HepG2 (cell line): ENCODE data around the gene MACROD2. TPM values are rescaled to one million over a fixed set of nuclear protein-coding genes. Genes with fewer than 3 reads are reported as not detected.

ENCODE experiments used
- ATAC-seq: fragments of 200-7000 bp; cut with Tn5 transposase; 3 replicates; pipeline ENCODE4 v1.9.1; 2020; ENCODE audit warnings: mild to moderate bottlenecking, moderate library complexity
- BruUV-seq: library from RNA; stranded (reverse); fragments of 400-500 nt; replicated peaks from 2 replicates; lab custom pipeline; 2021; lab: Mats Ljungman, UMichigan
- CTCF ChIA-PET: fragments of 300-600 bp; formaldehyde crosslinking; extraction: SDS; loops from one replicate; lab custom pipeline; 2021; ENCODE audit warnings: low total read pairs, inconsistent platforms, low intra/inter-chr PET ratio; lab: Yijun Ruan, JAX
- POLR2A ChIA-PET: fragments of 350-600 bp; sonication (Branson Sonifier 250); formaldehyde crosslinking; loops from one replicate; lab custom pipeline; 2020; ENCODE audit warnings: antibody characterized with exemption, inconsistent platforms; lab: Yijun Ruan, JAX
- DNase-seq: peaks from one replicate; pipeline ENCODE4 v3.0.0-alpha.2; 2015; ENCODE audit warnings: low spot score
- FAIRE-seq: peaks from 3 replicates; lab custom pipeline; 2011; peaks lifted over from hg19 to GRCh38; lab: Jason Lieb, UNC
- H2AFZ ChIP-seq: one replicate; pipeline ENCODE4 v1.6.1; 2011; ENCODE audit warnings: low read length, inconsistent platforms
- H3K27ac ChIP-seq: fragments of 300-600 bp; 3 replicates; pipeline ENCODE4 v1.8.0; 2011; ENCODE audit warnings: mixed run types, mild to moderate bottlenecking, mixed read lengths, low read length, inconsistent platforms; ENCODE audit not compliant: insufficient read depth; ENCODE audit errors: extremely low read length
- H3K27me3 ChIP-seq, 2 experiments: fragments of 200-600 bp in 1 of 2; 2 replicates in 1 of 2; 3 replicates in 1 of 2; pipeline versions ENCODE4 v1.6.0 to v1.8.0; 2011; ENCODE audit warnings: low read length in 2 of 2, mild to moderate bottlenecking in 2 of 2, moderate library complexity in 2 of 2, inconsistent platforms in 1 of 2; ENCODE audit not compliant: insufficient read depth in 2 of 2, control insufficient read depth in 1 of 2
- H3K36me3 ChIP-seq, 2 experiments: fragments of 200-600 bp in 1 of 2; replicated peaks in 1 of 2; 2 replicates in 1 of 2; 3 replicates in 1 of 2; pipeline versions ENCODE4 v1.5.1 to v1.8.0; 2011; ENCODE audit warnings: low read length in 2 of 2, inconsistent platforms in 1 of 2; ENCODE audit not compliant: insufficient read depth in 2 of 2, control insufficient read depth in 1 of 2
- H3K4me1 ChIP-seq: 2 replicates; pipeline ENCODE4 v1.5.1; 2012; ENCODE audit warnings: low read length, inconsistent platforms; ENCODE audit not compliant: insufficient read depth
- H3K4me2 ChIP-seq: 2 replicates; pipeline ENCODE4 v1.6.0; 2011; ENCODE audit warnings: low read depth, low read length, inconsistent platforms
- H3K4me3 ChIP-seq, 3 experiments: fragments of 200-600 bp in 1 of 3; sonication (generic), shearing (Covaris generic) in 1 of 3; replicated peaks in 1 of 3; 2 replicates each; pipeline ENCODE4 v1.5.1; 2011 to 2016; ENCODE audit warnings: low read length in 3 of 3, inconsistent platforms in 2 of 3, low read depth in 2 of 3, mild to moderate bottlenecking in 2 of 3, control low read depth in 1 of 3, mixed read lengths in 1 of 3; ENCODE audit not compliant: insufficient read depth in 1 of 3
- H3K79me2 ChIP-seq: one replicate; pipeline ENCODE4 v1.6.1; 2011; ENCODE audit warnings: low read length, inconsistent platforms; ENCODE audit not compliant: insufficient read depth
- H3K9ac ChIP-seq: 2 replicates; pipeline ENCODE4 v1.6.0; 2011; ENCODE audit warnings: mild to moderate bottlenecking, low read depth, low read length, inconsistent platforms; ENCODE audit not compliant: insufficient read depth
- H3K9me3 ChIP-seq: 2 replicates; pipeline ENCODE4 v1.5.1; 2012; ENCODE audit warnings: mild to moderate bottlenecking, low read length
- H4K20me1 ChIP-seq: 2 replicates; pipeline ENCODE4 v1.6.0; 2011; ENCODE audit warnings: inconsistent platforms, mild to moderate bottlenecking, low read length, moderate library complexity; ENCODE audit not compliant: insufficient read depth
- BORCS8-MEF2B ChIP-seq: sonication (generic); formaldehyde crosslinking; IDR thresholded peaks from 2 replicates; pipeline ENCODE4 v1.8.0; 2022; ENCODE audit warnings: mild to moderate bottlenecking, missing genetic modification reagents
- ELF4 ChIP-seq: sonication (generic); formaldehyde crosslinking; IDR thresholded peaks from 2 replicates; pipeline ENCODE4 v1.5.0; 2020; ENCODE audit warnings: missing genetic modification reagents, mild to moderate bottlenecking, moderate library complexity, borderline replicate concordance
- ERF ChIP-seq: IDR thresholded peaks from 2 replicates; pipeline ENCODE4 v1.6.1; 2018; ENCODE audit warnings: missing biosample characterization, missing genetic modification reagents
- FOSL1 ChIP-seq: sonication (generic); formaldehyde crosslinking; IDR thresholded peaks from 2 replicates; pipeline ENCODE4 v1.9.0; 2021; ENCODE audit warnings: missing genetic modification reagents, borderline replicate concordance
- POLR2AphosphoS2 ChIP-seq: IDR thresholded peaks from 2 replicates; pipeline ENCODE4 v1.6.1; 2011; ENCODE audit warnings: low read depth, low read length, improper control_type of control experiment
- ZNF44 ChIP-seq: sonication (generic); formaldehyde crosslinking; IDR thresholded peaks from 2 replicates; pipeline ENCODE4 v1.5.1; 2020; ENCODE audit warnings: mild to moderate bottlenecking, missing genetic modification reagents
- ZNF616 ChIP-seq: sonication (generic); formaldehyde crosslinking; IDR thresholded peaks from 2 replicates; pipeline ENCODE4 v1.5.0; 2020; ENCODE audit warnings: low read depth, mild to moderate bottlenecking, missing genetic modification reagents
- ZSCAN25 ChIP-seq: sonication (generic); formaldehyde crosslinking; IDR thresholded peaks from 2 replicates; pipeline ENCODE4 v1.8.0; 2022; ENCODE audit warnings: mild to moderate bottlenecking, missing genetic modification reagents
- ZSCAN30 ChIP-seq: sonication (generic); formaldehyde crosslinking; IDR thresholded peaks from 2 replicates; pipeline ENCODE4 v1.5.0; 2020; ENCODE audit warnings: mild to moderate bottlenecking, missing genetic modification reagents
- WGBS: methylation state at CpG from one replicate; pipeline ENCODE4 v1.1.6; 2017; ENCODE audit warnings: low lambda C conversion rate; 5-methylcytosine and 5-hydroxymethylcytosine counted together
- in situ Hi-C: cut with HindIII; loops from 2 replicates; pipeline ENCODE4 v1.10.0; 2017; ENCODE audit warnings: low pct_unique_long_range_greater_than_20kb; ENCODE audit not compliant: extremely low pct_ligation_motif_present
- intact Hi-C: fragments of 100-400 bp; cut with micrococcal nuclease; formaldehyde crosslinking; loops from one replicate; pipeline ENCODE4 v1.10.0; 2022; ENCODE audit not compliant: unreplicated experiment
- polyA plus RNA-seq, 8 experiments: library from polyadenylated mRNA; depleted of rRNA in 3 of 8; stranded (reverse) in 7 of 8; unstranded in 1 of 8; fragments of >200 nt; fragmentation: Illumina TruSeq in 4 of 8; extraction: Trizol in 4 of 8; gene quantifications; 2 replicates each; pipeline versions ENCODE4 v1.2.1 to v1.2.3, GENCODE V29; 2011 to 2016; ENCODE audit warnings: low read depth in 4 of 8, missing spikeins in 1 of 8, mixed read lengths in 1 of 8; ENCODE audit not compliant: insufficient read depth in 1 of 8
- total RNA-seq, 5 experiments: library from RNA; depleted of rRNA; stranded (reverse); fragments of >200 nt; fragmentation: Illumina TruSeq; extraction: Trizol; gene quantifications; 2 replicates each; pipeline ENCODE4 v1.2.3, GENCODE V29; 2016; ENCODE audit warnings: low read depth in 1 of 5
- TF ChIP-seq, protein P1 (sequence below), 2 experiments: sonication (generic) in 1 of 2; formaldehyde crosslinking in 1 of 2; IDR thresholded peaks; 2 replicates each; pipeline versions ENCODE4 v1.5.1 to v1.6.1; 2011 to 2020; ENCODE audit warnings: borderline replicate concordance in 1 of 2, low read depth in 1 of 2, low read length in 1 of 2, mild to moderate bottlenecking in 1 of 2, missing genetic modification reagents in 1 of 2, moderate library complexity in 1 of 2
- TF ChIP-seq, protein P2 (sequence below): sonication (generic); formaldehyde crosslinking; IDR thresholded peaks from 2 replicates; pipeline ENCODE4 v1.5.1; 2020; ENCODE audit warnings: mild to moderate bottlenecking, missing genetic modification reagents, borderline replicate concordance
- TF ChIP-seq, protein P3 (sequence below): sonication (generic); formaldehyde crosslinking; IDR thresholded peaks from 2 replicates; pipeline ENCODE4 v1.4.0; 2020; ENCODE audit warnings: mild to moderate bottlenecking, missing genetic modification reagents
- TF ChIP-seq, protein P4 (sequence below): sonication (generic); formaldehyde crosslinking; IDR thresholded peaks from 2 replicates; pipeline ENCODE4 v1.4.0; 2020; ENCODE audit warnings: missing genetic modification reagents
- TF ChIP-seq, protein P5 (sequence below): sonication (generic); formaldehyde crosslinking; IDR thresholded peaks from 2 replicates; pipeline ENCODE4 v1.8.0; 2022; ENCODE audit warnings: mild to moderate bottlenecking, missing genetic modification reagents, moderate library complexity

Gene MACROD2
- total and polyA plus RNA-seq, 2 of the 13 experiments (the other 11 are each of a cell fraction or from before 2014, with no cell fraction given), result 0.13 to 0.51 TPM

DNA sequence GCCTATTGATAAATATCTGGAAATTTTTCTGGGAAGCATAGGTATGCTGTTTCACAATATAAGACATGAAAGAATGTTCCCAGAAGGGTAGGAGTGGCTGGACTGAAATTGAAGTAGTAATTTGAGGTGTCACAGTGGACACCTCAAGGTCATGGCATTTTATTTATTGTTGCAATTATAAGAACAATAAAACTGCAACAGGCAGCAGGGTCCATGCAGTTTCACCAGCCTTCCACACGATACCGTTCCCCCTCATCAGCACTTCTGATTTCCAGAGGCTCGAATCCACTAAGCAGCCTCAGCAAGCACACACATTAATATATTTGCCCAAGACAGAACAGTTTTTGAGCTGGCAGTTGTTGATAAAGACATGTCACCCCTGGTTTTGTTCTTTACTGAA is 1540.5 kb downstream of the MACROD2 start:
- DNase-seq, result no peak
- no peaks in the 10 kb centered on the region for H3K79me2 ChIP-seq
- ChIA-PET CTCF (no interaction called here), POLR2A (no interaction called here)
- no peak for ATAC-seq
- no peak overlapping the region for H3K4me2 ChIP-seq
- no peak overlapping the region for H3K4me3 ChIP-seq
- no peaks in the 10 kb centered on the region for H4K20me1 ChIP-seq
- H2AFZ ChIP-seq, result no peak overlapping the region
- H3K9me3 ChIP-seq, result peaks cover 85% of the 10 kb centered on the region
- no peaks in the 10 kb centered on the region for H3K36me3 ChIP-seq
- BruUV-seq, result no TSS peak
- in situ Hi-C loops (no loop called here), intact Hi-C loops (no loop called here)
- no peak overlapping the region for H3K27ac ChIP-seq
- no peaks in the 10 kb centered on the region for H3K4me1 ChIP-seq
- no peak for FAIRE-seq
- no peak overlapping the region for H3K9ac ChIP-seq
- no peaks in the 10 kb centered on the region for H3K27me3 ChIP-seq
- 19% methylated on average over 3 of the region's 3 CpGs for WGBS
- TF ChIP-seq, protein P1, sequence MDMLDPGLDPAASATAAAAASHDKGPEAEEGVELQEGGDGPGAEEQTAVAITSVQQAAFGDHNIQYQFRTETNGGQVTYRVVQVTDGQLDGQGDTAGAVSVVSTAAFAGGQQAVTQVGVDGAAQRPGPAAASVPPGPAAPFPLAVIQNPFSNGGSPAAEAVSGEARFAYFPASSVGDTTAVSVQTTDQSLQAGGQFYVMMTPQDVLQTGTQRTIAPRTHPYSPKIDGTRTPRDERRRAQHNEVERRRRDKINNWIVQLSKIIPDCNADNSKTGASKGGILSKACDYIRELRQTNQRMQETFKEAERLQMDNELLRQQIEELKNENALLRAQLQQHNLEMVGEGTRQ (IDR thresholded peaks at IDR 0.05; ENCODE audit: low read depth, low read length), result no peak
- TF ChIP-seq, protein P1 (CRISPR knock-in tag; IDR thresholded peaks at IDR 0.05; ENCODE audit: borderline replicate concordance), result no peak
- TF ChIP-seq ZNF616 (CRISPR knock-in tag), result no peak
- TF ChIP-seq POLR2AphosphoS2, result no peak
- TF ChIP-seq BORCS8-MEF2B (CRISPR knock-in tag), result no peak
- no peak for TF ChIP-seq ZSCAN30 (CRISPR knock-in tag)
- no peak for TF ChIP-seq ERF (CRISPR knock-in tag)
- TF ChIP-seq, protein P2, sequence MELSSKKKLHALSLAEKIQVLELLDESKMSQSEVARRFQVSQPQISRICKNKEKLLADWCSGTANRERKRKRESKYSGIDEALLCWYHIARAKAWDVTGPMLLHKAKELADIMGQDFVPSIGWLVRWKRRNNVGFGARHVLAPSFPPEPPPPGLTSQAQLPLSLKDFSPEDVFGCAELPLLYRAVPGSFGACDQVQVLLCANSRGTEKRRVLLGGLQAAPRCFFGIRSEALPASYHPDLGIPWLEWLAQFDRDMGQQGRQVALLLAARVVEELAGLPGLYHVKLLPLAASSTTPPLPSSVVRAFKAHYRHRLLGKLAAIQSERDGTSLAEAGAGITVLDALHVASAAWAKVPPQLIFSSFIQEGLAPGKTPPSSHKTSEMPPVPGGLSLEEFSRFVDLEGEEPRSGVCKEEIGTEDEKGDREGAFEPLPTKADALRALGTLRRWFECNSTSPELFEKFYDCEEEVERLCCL (CRISPR knock-in tag), result no peak
- no peak for TF ChIP-seq ZNF44
- no peak for TF ChIP-seq FOSL1 (CRISPR knock-in tag)
- TF ChIP-seq ZSCAN25 (CRISPR knock-in tag), result no peak
- no peak for TF ChIP-seq ELF4 (CRISPR knock-in tag)
- TF ChIP-seq, protein P3, sequence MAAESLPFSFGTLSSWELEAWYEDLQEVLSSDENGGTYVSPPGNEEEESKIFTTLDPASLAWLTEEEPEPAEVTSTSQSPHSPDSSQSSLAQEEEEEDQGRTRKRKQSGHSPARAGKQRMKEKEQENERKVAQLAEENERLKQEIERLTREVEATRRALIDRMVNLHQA (CRISPR knock-in tag), result no peak
- TF ChIP-seq, protein P4, sequence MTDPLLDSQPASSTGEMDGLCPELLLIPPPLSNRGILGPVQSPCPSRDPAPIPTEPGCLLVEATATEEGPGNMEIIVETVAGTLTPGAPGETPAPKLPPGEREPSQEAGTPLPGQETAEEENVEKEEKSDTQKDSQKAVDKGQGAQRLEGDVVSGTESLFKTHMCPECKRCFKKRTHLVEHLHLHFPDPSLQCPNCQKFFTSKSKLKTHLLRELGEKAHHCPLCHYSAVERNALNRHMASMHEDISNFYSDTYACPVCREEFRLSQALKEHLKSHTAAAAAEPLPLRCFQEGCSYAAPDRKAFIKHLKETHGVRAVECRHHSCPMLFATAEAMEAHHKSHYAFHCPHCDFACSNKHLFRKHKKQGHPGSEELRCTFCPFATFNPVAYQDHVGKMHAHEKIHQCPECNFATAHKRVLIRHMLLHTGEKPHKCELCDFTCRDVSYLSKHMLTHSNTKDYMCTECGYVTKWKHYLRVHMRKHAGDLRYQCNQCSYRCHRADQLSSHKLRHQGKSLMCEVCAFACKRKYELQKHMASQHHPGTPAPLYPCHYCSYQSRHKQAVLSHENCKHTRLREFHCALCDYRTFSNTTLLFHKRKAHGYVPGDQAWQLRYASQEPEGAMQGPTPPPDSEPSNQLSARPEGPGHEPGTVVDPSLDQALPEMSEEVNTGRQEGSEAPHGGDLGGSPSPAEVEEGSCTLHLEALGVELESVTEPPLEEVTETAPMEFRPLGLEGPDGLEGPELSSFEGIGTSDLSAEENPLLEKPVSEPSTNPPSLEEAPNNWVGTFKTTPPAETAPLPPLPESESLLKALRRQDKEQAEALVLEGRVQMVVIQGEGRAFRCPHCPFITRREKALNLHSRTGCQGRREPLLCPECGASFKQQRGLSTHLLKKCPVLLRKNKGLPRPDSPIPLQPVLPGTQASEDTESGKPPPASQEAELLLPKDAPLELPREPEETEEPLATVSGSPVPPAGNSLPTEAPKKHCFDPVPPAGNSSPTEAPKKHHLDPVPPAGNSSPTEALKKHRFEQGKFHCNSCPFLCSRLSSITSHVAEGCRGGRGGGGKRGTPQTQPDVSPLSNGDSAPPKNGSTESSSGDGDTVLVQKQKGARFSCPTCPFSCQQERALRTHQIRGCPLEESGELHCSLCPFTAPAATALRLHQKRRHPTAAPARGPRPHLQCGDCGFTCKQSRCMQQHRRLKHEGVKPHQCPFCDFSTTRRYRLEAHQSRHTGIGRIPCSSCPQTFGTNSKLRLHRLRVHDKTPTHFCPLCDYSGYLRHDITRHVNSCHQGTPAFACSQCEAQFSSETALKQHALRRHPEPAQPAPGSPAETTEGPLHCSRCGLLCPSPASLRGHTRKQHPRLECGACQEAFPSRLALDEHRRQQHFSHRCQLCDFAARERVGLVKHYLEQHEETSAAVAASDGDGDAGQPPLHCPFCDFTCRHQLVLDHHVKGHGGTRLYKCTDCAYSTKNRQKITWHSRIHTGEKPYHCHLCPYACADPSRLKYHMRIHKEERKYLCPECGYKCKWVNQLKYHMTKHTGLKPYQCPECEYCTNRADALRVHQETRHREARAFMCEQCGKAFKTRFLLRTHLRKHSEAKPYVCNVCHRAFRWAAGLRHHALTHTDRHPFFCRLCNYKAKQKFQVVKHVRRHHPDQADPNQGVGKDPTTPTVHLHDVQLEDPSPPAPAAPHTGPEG (CRISPR knock-in tag), result no peak
- TF ChIP-seq, protein P5, sequence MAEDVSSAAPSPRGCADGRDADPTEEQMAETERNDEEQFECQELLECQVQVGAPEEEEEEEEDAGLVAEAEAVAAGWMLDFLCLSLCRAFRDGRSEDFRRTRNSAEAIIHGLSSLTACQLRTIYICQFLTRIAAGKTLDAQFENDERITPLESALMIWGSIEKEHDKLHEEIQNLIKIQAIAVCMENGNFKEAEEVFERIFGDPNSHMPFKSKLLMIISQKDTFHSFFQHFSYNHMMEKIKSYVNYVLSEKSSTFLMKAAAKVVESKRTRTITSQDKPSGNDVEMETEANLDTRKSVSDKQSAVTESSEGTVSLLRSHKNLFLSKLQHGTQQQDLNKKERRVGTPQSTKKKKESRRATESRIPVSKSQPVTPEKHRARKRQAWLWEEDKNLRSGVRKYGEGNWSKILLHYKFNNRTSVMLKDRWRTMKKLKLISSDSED (CRISPR knock-in tag), result no peak
